ENCODE results near the gene CHCHD3.

Gene CHCHD3

GRCh38 chr7:132742189-132742612, 339.7 kb downstream of the CHCHD3 start:
- no peak for DNase-seq (ENCODE audit: low spot score)

DNA sequence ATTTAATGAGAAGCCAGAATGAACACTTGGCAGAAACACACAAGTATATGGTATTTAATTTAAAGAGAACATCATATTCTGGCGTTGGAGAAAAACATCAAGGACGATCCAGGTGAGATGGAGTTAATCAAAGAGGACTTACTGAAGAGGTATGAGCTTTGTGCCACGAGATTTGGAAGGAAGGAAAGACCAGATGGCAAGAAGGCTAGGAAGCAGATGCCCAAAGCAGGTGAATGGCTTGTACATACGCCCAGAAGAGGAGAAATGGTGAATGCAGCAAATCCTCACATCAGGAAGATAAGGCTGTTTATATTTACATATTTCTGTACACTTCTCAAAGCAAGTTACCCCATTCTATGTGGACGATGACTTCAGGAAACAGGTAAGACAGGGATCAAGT, 341.7 kb downstream of the CHCHD3 start:
- no peak for DNase-seq (ENCODE audit: low spot score)

DNA sequence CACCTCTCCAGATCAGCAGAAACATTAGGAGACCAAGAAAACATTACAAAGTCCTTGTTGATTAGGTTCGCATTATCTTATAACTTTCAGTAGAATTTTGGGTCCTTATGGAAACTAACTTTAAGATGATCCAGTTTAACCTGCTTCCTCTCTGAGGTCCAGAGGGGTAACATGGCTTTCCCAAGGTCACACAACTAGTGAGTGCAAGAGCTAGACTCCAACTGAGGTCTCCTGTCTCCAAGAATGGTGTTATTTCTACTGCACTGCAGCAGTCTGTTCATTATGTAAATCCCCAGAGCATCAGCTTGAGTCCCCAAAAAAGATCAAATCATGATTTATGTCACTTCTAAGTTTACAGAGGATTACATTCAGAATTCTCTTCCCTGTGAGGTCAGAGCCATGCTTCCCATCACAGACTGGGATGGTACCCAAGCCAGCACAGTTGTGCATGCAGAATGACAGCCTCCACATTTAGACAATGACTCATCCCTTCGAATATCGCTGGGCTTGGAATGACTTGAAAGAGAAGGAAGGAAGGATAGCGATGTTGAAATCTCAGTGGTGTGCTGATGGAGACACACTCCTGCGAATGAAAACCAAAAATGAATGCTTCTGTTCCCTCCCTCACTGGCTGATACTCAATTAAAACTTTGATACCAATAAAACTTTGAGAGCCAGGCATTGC, 342.5 kb downstream of the CHCHD3 start:
- no peak for DNase-seq (ENCODE audit: low spot score)

DNA sequence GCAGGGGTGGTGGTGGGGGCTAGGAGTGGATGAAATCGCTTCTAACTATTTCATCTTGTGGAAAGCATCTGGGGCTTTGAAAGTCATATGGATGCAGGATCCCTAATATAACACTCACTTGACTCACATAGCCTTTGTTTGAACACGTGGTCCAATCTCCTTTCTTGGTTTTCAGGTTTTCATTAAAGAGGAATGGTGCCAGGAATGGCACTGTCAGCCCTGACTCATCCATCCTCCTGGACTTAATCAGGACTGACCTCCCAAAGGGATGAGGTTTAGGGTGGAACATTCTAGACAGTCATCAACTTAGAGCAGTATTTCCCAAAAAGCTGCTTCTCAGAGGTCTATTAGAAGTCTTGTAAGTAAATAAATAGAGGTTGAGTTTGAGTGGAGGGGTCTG, 343.6 kb downstream of the CHCHD3 start:
- no peak for DNase-seq (ENCODE audit: low spot score)

DNA sequence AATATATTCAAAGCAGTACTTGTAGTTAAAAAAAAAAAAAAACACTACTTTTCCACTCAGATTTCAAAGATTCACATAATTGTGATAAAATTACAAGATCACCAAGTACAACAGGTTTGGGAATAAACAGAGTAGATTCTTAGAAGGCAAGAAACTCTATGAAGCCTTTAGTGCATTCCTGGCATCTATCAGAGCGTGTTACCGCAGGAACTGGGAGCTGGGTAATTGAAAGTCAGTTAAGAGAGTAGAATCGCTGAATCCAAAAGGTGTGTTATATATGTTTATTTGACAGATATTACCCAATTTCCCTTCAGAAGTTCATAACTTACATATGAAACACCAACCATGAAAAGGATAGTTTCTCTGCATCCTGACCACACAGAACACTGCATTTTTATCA, 346.4 kb downstream of the CHCHD3 start:
- DNase-seq (ENCODE audit: low spot score): peak; percentile 26
